HCEC 1CT (cell line): ENCODE data around the gene COX19.
"Not testable (repeated sequence)": the region's sequence is repeated elsewhere in the genome, so short reads cannot be mapped to it uniquely, and the experiment has no call there.

Experiments used
- DNase-seq: peaks from one replicate; pipeline ENCODE4 v3.0.0-alpha.2; 2017

The COX19 gene

GRCh38 chr7:1009747-1010146 is 34.4 kb upstream of the COX19 start:
- DNase-seq, result no peak

- no peak for DNase-seq
Measured at GRCh38 chr7:1008733-1009363, 33.5 kb upstream of the COX19 start.

- DNase-seq, result no peak
Measured at GRCh38 chr7:1007901-1008300, 32.6 kb upstream of the COX19 start.

GRCh38 chr7:1005303-1005702 is 30.0 kb upstream of the COX19 start:
- DNase-seq, result no peak

- DNase-seq, result no peak
Measured at GRCh38 chr7:1004018-1004852, 28.9 kb upstream of the COX19 start.

GRCh38 chr7:1002445-1002844 is 27.1 kb upstream of the COX19 start:
- not testable (repeated sequence) for DNase-seq

- DNase-seq, result not testable (repeated sequence)
Measured at GRCh38 chr7:1002026-1002425, 26.7 kb upstream of the COX19 start.

GRCh38 chr7:1001069-1001770 is 25.9 kb upstream of the COX19 start:
- DNase-seq, result not testable (repeated sequence)

GRCh38 chr7:999941-1000935 is 24.9 kb upstream of the COX19 start:
- DNase-seq, result no peak

- DNase-seq, result no peak
Measured at GRCh38 chr7:999149-999879, 24.0 kb upstream of the COX19 start.

- no peak for DNase-seq
Measured at GRCh38 chr7:997404-998395, 22.4 kb upstream of the COX19 start.

GRCh38 chr7:996079-996872 is 20.9 kb upstream of the COX19 start:
- no peak for DNase-seq

- DNase-seq, result no peak
Measured at GRCh38 chr7:995571-995970, 20.2 kb upstream of the COX19 start.

GRCh38 chr7:994592-995308 is 19.4 kb upstream of the COX19 start:
- DNase-seq, result no peak

GRCh38 chr7:992709-993607 is 17.6 kb upstream of the COX19 start:
- peak; percentile 89 for DNase-seq

- no peak for DNase-seq
Measured at GRCh38 chr7:991729-992656, 16.6 kb upstream of the COX19 start.
